Glomerular visceral epithelial cell (primary cell): ENCODE results near the gene ITPKC.
"Not testable (repeated sequence)": the region's sequence is repeated elsewhere in the genome, so short reads cannot be mapped to it uniquely, and the experiment has no call there.

Source experiments
- DNase-seq: peaks from one replicate; pipeline ENCODE4 v3.0.0-alpha.2; 2016; ENCODE audit errors: extremely low spot score

Gene ITPKC

DNA sequence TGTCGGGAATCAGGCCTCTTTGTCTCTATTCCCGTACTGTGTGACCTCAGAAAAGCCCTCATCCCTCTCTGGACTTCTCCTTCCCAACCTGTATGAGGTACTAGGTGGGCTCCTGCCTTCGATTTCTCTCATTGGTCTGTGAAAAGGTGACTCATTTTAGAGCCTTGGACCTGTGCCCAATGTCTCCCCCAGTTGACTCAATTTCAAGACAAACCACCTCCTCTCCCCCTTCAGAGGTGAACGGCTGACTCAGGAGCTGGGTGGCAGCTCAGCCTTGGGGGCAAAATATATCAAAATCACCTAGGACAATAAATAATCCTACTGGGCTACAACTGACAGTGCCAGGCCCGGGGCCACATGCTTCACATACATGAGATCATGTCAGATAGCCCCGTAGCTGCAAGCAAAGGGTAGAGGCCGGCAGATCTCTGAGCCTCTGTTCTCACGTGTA, 856 bp upstream of the ITPKC start:
- peak; percentile 95 for DNase-seq

DNA sequence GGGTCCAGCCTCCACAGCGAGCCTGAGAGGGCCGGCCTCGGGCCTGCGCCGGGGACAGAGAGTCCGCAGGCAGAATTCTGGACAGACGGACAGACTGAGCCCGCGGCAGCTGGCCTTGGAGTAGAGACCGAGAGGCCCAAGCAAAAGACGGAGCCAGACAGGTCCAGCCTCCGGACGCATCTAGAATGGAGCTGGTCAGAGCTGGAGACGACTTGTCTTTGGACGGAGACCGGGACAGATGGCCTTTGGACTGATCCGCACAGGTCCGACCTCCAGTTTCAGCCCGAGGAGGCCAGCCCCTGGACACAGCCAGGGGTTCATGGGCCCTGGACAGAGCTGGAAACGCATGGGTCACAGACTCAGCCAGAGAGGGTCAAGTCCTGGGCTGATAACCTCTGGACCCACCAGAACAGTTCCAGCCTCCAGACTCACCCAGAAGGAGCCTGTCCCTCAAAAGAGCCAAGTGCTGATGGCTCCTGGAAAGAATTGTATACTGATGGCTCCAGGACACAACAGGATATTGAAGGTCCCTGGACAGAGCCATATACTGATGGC, 490 bp downstream of the ITPKC start:
- DNase-seq, result no peak

GRCh38 chr19:40717880-40718773, 1.2 kb downstream of the ITPKC start:
- DNase-seq, result peak; percentile 6

GRCh38 chr19:40718774-40719391, 2.0 kb downstream of the ITPKC start:
- DNase-seq, result peak; percentile 52

- DNase-seq, result peak; percentile 9
Measured at GRCh38 chr19:40719414-40719894, 2.5 kb downstream of the ITPKC start.

DNA sequence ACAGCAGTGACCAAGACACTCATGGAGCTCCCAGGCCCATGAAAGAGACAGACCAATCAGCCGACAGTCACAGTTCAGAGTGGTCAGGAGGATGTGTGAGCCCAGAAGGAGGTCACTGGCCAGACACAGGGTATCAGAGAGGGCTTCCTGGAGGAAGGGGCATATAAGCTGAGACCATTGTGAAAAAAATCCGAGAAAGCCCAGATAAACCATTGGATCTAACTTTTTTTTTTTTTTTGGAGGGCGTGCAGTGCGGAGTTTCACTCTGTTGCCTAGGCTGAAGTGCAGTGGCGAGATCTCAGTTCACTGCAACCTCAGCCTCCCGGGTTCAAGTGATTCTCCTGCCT, 4.2 kb downstream of the ITPKC start:
- no peak for DNase-seq

- no peak for DNase-seq
Measured at GRCh38 chr19:40721936-40722661, 5.2 kb downstream of the ITPKC start.

- DNase-seq, result no peak
Measured at GRCh38 chr19:40723661-40724254, 6.8 kb downstream of the ITPKC start.

DNA sequence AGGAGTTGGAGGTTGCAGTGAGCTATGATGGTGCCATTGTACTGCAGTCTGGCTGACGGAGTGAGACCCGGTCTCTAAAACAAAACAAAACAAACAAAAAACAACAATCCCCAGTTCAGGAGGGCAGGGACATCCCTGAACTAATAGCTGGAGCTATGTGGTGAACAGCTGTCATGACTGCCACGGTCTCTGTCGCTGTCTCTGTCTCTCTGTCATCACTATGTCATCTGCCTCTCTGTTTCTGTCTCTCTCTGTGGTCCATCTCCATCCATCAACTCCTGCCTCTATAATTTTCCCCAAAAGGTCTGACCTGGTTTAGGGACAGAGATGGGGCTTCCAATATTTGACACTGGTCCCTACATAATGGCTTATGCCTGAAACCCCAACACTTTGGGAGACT, 7.4 kb downstream of the ITPKC start:
- no peak for DNase-seq

DNA sequence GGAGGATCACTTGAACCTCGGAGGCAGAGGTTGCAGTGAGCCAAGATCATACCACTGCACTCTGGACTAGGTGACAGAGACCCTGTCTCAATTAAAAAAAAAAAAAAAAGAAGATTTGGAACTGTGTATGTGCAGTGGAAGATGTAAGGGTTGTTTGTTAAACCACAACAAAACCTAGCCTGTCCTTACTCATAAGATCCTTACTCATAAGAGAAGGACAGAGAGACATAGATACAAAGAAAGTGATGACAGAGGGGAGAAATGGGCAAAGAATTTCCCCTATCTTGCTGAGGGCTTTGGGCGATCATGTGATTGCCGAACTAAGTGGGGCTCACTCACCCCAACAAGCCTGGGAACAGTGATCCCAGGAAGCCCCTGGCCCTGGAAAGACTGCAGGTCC, 7.9 kb downstream of the ITPKC start:
- no peak for DNase-seq

- DNase-seq, result no peak
Measured at GRCh38 chr19:40726279-40726678, 9.4 kb downstream of the ITPKC start.

DNA sequence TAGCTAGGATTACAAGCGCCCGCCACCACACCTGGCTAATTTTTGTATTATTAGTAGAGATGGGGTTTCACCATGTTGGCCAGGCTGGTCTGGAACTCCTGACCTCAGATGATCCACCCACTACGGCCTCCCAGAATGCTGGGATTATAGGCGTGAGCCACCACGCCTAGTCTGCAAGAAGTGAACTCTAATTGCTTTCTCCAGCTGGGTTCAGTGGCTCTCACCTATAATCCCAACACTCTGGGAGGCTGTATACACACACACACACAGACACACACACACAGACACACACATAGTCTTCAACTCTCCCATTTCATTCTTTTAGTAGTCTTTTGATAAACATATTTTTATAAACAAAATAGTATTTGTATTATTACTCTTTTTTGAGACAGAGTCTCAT, 13.2 kb downstream of the ITPKC start:
- DNase-seq, result not testable (repeated sequence)

DNA sequence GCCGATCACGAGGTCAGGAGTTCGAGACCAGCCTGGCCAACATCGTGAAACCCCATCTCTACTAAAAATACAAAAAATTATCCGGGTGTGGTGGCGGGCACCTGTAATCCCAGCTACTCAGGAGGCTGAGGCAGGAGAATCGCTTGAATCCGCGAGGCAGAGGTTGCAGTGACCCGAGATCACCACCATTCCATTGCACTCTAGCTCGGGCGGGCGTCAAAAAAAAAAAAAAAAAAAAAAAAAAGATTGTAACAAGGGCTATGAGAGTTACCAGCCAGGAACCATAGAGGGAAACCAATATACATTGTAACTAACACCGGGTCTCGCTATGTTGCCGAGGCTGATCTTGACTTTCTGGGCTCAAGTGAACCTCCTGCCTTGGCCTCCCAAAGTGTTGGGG, 15.4 kb downstream of the ITPKC start:
- not testable (repeated sequence) for DNase-seq

DNA sequence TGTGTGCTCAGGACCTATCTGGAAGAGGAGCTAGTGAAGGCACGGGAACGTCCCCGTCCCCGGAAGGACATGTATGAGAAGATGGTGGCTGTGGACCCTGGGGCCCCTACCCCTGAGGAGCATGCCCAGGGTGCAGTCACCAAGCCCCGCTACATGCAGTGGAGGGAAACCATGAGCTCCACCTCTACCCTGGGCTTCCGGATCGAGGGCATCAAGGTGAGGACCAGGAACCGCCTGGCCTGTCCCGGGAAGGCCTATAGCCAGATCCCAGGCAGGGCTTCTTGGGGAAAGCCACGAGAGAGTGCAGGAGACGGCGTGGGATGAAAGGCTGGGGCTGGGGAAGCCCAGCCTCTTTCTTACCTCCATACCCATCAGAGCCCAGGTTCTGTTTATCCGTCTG, 16.2 kb downstream of the ITPKC start:
- DNase-seq, result no peak

- DNase-seq, result no peak
Measured at GRCh38 chr19:40735013-40735771, 18.3 kb downstream of the ITPKC start.

GRCh38 chr19:40736661-40737060, 19.7 kb downstream of the ITPKC start:
- DNase-seq, result no peak

- no peak for DNase-seq
Measured at GRCh38 chr19:40737102-40737644, 20.3 kb downstream of the ITPKC start.

DNA sequence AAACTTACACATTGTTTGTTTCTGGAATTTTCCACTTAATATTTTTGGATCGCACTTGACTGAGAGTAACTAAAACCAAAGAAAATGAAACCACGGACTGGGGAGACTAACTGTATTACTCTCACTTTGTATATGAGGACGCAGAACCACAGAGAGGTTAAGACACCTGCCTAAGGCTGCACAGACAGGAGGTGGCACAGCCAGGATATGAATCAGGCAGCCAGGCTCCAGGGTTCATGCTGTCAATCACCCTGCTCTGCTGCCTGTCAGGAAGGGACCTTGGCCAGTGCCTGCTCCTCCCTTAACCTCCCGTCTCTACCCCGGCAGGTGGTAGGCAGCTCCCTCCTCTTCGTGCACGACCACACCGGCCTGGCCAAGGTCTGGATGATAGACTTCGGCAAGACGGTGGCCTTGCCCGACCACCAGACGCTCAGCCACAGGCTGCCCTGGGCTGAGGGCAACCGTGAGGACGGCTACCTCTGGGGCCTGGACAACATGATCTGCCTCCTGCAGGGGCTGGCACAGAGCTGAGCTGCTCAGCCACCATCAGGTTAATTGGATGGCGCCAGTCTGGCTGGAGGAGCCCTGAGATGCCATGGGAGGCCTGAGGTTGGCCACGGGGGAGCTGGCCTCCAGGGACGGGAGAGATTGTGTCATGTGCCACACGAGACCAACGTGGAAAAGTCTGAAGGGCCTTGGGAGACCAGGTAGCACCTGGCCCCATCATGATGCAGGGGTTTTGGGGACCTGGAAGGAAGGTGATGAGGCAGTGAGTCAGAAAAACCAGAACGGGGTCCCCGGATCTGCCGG, 22.3 kb downstream of the ITPKC start:
- no peak for DNase-seq

DNA sequence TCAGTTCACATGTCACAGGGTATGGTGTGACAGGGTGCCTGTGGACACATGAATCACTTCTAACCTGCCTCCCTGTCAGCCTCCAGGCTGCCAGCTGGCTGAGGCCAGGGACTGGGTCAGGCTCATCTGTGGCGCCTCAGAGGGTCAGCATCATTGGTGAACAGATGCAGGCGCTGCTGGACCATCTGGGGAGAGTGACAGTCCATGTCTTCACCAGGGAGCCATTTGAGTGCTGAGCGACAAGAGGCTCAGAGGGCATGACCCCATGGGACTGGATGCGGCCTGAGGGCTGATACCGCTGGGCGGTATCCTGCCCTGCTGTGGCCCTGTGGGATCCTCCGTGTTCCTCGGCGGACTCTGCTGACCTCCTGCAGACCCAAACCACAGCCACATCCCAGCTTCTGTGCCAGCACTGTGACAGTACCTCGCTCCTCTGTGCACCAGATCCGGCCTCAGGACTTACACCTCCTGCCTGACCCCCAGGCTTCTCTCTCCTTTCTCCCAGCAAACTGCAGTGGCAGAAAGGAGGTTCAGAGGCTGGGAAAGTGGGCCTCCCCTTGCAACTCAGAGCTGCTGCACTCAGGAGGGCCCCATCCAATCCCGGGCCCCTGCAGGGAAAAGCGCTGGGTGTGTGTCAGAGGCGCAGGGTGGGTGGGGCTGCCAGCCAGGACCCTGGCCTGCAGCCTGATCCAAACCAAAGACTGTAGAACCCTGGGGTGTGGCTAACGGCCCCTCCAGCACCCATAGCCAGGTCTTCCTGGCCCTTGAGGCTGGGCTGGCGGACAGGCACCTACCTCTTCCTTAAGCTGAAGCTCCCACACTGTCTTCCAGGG, 23.2 kb downstream of the ITPKC start:
- DNase-seq, result no peak
